Epithelial cell of prostate (primary cell): ENCODE results near the gene PPM1M.

Experiments
- DNase-seq: peaks from one replicate; pipeline ENCODE4 v3.0.0-alpha.2; 2011; ENCODE audit warnings: low read depth, low spot score
- H3K27ac ChIP-seq: fragments of 450-650 bp; 2 replicates; pipeline ENCODE4 v1.5.1; 2017; ENCODE audit warnings: mild to moderate bottlenecking

PPM1M gene

GRCh38 chr3:52228751-52229291 is 16.7 kb upstream of the PPM1M start:
- H3K27ac ChIP-seq, result no peak overlapping the region
- DNase-seq, result no peak

DNA sequence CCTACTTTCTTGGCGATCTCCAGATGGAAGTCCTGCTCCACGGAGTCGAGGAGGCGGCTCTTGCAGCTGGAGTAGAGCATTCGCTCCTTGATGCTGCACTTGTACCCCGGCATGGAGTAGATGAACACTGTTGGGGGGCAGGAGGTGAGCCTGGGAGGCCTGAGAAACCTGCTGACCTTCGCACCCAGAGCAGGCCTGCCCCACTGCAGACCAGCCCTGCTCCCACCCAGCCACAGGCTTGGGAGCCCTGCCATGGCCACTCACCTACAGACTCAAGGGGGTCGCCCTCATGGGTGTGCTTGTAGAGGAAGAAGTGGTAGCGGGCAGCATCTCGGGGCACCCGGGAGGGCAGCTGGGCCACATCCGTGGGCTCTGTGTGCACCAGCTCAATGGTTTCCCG is 15.9 kb upstream of the PPM1M start:
- no peak overlapping the region for H3K27ac ChIP-seq
- no peak for DNase-seq

- DNase-seq, result no peak
- H3K27ac ChIP-seq, result no peak overlapping the region
These were observed 15.1 kb upstream of the PPM1M start for GRCh38 chr3:52230461-52230860.

DNA sequence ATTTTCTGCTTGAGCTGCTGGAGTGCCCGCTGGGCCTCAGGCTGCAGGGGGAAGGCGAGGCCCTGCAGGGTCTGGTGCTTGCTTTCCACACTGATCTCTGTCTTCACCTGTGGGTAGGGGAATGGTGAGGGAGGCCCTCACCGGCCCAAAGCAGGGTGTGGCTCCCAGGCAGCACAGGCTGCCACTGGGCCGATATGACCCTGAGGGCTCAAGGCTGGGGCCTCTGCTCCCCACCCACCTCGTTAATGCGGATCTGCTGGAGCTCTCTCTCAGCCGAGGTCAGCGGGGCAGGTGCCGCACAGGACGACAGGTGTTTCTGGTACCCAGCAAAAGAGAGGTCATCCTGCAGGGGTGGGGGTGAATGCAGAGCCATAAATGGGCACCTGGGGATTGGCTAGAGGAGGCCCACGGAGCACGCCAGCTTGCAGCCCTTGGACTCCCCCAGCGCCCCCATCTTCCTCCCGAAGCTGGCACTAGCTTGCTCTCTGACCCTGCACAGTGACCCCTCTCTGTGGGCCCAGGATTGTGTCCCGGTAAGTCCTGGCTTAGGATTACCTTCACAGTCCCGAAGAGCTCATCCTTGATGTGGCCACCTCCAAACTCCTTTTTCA is 14.6 kb upstream of the PPM1M start:
- DNase-seq, result no peak
- H3K27ac ChIP-seq, result no peak overlapping the region

- no peak overlapping the region for H3K27ac ChIP-seq
- DNase-seq, result no peak
These were observed 13.9 kb upstream of the PPM1M start for GRCh38 chr3:52231502-52232278.

DNA sequence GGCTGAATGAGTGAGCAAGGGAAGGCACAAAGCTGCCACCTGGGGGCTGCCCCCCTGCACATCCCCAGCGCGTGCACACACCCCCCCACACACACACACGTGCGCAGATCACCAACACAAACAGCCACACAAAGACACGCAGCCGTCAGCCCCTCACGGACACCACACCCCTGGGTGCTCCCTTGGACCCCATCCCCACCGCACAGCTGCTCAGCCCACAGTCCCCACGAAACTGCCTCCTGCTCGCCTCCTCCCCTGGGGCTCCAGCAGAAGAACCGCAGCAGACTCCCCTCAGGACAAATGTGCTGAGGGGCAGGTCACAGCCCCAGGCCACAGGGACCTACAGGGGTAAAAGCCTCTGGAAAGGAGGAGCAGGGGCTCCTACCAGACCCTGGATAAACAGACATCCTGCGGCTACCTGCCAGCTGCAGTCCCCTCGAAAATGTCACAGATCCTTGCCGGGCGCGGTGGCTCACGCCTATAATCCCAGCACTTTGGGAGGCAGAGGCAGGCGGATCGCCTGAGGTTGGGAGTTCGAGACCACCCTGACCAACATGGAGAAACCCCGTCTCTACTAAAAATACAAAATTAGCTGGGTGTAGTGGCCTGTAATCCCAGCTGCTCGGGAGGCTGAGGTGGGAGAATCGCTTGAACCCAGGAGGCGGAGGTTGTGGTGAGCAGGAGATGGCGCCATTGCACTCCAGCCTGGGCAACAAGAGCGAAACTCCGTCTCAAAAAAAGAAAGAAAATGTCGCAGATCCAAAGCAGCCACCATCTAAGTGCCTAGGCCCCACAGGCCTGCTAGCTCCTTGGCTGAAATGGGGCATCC is 13.1 kb upstream of the PPM1M start:
- no peak for DNase-seq
- H3K27ac ChIP-seq, result no peak overlapping the region

DNA sequence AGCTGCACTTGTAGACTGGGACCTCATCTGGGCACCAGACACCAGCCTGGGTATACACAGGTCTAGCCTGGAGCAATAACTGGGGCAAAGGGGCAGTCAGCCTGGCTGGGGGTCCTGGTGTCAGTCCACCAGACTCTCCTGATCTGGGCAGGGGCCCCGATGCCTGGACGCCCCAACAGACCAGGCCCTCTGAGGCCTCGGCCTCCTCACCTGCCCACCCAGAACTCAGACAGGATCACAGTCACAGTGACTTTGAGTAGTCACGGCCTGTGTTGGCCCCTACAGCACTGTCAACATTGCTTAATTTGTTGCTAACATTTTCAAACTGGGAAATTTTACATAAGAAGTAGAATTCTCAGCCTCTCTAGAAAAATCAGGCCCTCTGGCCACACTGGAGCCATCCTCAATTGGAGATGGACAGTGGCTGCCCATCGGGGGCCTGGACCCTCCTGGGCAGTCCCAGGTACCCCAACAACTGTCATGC is 12.4 kb upstream of the PPM1M start:
- no peak for DNase-seq
- H3K27ac ChIP-seq, result no peak overlapping the region

DNA sequence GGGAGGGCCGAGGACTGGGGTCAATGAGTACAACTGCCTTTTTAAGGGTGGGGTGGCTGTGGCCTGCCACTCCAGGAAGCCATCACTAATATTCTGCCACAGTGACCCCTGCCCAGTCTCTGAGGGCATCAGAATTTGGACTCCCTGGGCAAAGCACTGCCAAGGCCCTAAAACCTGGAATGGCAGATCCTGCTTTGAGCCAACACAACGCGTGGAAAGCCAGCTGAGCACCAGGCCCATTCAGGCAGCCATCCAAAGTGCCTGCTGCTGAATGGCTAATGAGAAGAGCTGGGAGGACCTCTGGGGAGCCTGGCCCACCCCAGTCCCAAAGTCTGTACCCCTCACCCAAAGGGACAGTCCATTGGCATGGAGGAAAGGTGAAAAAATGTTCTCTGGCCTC is 11.6 kb upstream of the PPM1M start:
- H3K27ac ChIP-seq, result no peak overlapping the region

DNA sequence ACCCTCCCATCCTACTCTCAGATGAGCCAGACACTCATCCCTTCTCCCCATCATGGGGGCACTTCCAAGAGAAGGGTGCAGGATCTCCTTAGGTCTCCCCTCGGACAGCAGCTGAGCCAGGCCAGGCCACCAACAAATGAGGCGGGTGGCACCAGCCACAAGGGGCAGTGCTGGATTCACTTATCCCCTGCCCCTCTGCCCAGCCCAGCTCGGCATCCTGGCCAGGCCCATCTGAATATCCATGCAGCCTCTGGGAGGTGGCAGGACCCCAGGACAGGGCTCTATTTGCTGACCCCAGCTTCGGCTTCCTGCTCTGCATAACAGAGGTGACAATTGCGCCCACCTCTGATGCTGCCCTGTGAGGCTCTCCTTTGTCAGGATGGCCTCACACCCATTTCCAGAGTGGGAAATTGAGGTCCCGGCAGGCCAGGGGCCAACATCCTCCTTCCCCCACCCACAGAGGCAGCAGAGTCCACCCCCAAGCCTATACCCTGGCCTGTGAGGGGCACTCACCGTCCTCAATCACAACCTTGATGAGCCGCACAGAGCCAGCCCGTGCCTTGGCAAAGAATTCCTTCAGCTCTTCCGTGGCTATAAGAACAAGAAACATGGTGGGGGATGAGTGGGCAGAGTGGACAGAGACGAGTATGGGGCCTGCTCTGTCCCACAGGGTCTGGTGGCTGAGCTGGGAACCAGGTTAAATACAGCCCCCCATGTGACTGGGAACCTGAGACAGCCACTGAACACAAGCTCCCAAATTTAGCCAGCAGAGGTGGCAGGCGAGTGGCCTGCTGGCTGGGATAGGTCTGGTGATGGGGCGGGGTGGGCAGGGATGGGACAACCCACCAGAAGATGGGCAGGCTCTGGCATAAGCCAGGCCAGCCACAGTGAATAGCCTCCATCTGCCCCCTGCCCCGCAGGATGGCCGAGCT is 10.8 kb upstream of the PPM1M start:
- DNase-seq, result no peak
- no peak overlapping the region for H3K27ac ChIP-seq

More for the DNA sequence above, 11.6 kb upstream of the PPM1M start:
- no peak for DNase-seq

DNA sequence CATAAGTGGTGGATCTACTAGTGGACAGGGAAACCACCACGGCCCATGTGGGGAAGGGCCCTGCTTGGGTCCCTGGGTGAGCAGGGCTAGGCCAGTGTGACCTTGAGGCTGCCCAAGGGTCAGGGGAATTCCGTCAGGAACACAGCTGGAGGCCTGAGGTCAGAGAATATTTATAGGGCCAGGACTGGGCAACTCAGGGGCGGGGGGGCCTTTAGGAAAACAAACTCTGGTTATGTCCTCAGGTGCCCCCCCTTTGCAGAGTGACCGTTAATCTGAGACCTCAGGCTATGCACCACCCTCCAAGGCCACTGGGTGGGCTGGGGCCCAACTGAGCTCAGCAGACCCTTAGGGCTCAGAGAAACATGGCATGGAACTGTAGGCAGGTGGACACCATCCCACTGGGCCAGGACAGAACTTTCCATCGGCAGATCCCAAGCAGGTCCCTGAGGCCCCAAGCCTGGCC is 9.1 kb upstream of the PPM1M start:
- H3K27ac ChIP-seq, result no peak overlapping the region
- no peak for DNase-seq

DNA sequence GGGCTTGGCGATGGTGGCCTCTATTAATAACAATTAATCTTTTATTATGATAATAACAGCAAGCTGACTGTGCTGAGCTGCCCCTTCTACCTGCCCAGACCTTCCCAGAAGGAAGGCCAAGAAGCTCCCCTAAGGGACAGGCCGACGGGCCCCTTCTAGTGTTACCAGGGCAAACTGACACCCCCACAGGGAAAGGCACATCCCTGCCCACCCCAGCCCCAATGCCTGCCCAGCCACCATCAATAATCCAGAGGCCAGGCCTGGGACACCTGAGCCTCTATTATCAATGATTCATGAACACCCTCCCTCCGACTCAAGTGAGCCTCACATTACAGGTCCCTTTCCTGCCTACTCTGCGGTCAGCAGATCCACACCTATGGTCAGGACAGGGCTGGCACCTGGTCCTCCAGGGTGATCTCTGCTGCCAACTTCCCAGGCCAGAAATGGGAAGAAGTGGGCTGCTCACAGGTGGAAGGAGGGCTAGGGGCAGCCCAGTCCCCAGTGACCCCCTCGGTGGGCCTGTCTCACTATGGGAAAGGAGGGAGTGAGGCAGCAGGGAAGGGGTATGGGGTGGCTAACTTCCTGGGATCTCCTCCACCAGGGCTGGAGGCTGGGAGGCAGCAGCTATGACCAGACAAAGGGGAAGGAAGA is 8.4 kb upstream of the PPM1M start:
- DNase-seq, result no peak
- H3K27ac ChIP-seq, result peak overlapping the region; percentile 94

DNA sequence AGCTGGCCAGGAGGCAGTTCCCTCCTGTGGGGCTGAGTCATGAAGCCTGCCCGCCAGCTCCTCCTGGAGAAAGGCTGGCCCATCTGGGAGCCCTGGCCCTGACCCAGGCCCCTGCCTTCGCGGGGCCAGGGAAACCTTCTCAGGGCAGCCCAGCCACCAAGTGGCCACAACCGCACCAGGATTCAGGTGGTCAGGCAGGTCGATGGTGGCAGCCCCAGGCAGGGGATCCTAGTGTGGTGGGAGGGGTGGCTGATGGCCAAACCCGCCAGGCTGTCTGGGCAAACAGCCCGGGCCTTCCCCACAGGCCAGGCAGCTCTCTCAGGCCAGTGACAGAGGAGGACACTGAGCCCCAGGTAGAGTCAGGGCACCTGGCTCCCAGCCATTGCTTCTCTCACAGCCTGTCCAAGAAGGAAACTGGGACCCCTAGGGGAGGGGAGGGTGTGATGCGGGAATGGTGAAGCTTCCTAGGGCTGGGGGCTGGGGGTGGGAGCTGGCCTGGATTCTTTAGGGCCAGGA is 7.8 kb upstream of the PPM1M start:
- peak overlapping the region; percentile 94 for H3K27ac ChIP-seq
- no peak for DNase-seq

GRCh38 chr3:52238193-52238760 is 7.3 kb upstream of the PPM1M start:
- peak overlapping the region; percentile 94 for H3K27ac ChIP-seq

DNA sequence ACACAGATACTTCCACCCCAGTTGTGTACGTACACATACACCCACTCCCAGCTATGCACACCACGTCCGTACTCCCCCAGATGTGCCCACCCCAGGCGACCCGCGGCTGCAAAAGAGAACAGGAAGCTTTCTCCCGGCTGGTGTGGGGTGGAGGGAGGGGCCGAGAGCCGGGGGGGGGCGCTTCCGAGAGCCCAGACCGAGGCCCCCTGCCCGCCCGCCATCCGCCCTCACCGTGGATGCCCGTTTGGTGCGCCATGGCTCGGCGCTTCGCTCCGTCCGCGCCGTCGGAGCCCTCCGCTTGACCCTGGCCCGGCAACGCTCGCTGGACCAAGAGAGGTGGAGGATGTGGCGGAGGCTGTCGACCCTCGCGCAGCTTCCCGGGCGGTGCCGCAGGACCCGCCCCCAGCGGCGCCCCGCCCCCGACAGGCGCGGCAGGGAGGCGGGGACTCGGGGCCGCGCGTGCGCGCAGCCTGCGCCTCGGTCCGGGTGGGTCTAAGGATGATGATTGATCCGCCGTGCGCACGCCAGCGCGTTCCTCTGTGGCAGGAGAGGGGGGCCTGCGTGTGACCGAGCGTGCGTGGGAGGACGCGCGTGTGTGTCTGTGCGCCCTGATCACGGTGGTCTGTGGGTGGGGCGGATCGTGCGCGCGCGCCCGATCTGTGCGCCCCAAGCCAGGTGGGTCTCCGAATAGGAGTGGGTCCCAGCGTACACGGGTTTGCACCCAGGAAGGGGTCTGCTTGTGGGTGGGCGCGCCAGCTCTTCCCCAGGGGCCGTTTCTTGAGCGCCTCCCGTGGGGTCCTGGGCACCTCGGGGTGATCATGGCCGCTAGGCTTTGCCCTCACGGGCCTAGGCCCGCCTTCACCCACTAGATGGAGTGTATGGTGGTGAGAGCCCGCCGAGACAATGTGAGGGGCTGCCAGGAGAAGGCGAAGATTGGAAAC is 6.5 kb upstream of the PPM1M start, which contains the start of gene TWF2:
Gene TWF2, minus strand, starts transcription at position 398 of the 941 bp plus-strand sequence. Its CDS starts 142 bp downstream, at position 256.
- no peak for DNase-seq

More at GRCh38 chr3:52238193-52238760, 7.3 kb upstream of the PPM1M start:
- no peak for DNase-seq

DNA sequence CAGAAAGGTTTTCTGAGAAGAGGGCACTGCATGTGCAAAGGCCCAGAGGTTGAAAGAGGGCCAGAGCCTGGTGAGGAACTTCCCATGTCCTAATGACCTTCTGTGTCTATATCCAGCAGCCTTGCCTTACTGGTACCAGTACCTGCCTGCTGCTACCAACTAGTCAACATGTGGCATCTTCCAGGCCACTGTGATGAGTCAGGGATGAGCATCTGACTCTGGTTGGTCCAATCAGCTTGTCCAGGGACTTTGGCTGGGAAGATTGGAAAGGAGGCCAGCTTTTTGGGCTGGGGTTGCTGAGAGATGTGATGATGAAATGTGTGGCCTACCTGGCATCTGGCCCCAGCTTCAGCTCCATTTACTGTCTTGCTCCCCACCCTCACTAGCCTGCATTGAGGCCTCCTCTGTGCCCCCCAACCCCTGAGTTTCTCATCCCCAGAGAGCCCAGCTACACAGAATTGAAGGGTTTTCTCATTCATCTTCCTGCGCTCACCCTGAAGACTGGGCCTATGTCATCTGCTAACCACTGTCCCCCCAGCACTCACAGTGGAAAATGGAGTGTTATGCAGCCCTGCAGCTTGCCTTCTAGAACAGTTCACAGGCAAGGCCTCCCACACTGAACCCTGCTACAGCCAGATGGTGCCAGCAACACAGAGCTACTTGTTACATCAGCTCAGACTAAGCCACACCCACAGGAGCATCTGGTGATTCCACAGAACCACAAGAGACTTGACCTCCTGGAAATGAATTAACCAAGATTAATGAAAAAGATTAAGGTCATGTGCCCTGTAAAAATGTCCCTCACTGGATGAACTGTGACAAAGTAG is 5.3 kb upstream of the PPM1M start:
- no peak for DNase-seq
- H3K27ac ChIP-seq, result peak overlapping the region; percentile 94

More for the DNA sequence above, 6.5 kb upstream of the PPM1M start, which contains the start of gene TWF2:
- peak within 1 kb of the TSS; percentile 94 for H3K27ac ChIP-seq

DNA sequence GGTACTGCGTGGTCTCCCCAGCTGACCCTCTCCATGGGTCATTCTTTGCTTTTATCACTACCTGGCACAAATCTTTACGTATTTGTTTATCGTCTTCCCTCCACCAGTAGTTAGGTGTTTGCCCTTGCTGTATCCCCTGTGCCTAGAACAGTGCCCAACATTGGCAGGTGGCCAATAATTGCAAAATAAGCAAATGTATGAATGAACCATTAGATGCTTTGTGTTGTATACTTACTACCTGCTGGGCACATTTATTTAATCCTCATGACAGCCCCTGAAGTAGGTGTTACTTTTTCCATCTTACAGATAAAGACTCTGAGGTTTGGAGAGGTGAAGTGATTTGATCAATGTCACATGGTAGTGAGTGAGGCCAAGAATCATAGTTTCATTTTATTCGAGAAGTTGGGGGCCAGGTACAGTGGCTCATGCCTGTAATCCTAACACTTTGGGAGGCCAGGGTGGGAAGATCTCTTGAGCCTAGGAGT is 4.6 kb upstream of the PPM1M start:
- peak overlapping the region; percentile 94 for H3K27ac ChIP-seq
- no peak for DNase-seq
